Right cardiac atrium (tissue), 5 donors: Measurements from ENCODE around the gene ADAMTS2. TPM values are rescaled to one million over a fixed set of nuclear protein-coding genes. Genes with fewer than 3 reads are reported as not detected.

ENCODE experiments used
- ATAC-seq, 2 donors: fragments of 200-7000 bp; cut with Tn5 transposase; one replicate each; pipeline versions ENCODE4 v1.8.0 to v1.9.1; 2020; ENCODE audit warnings: moderate library complexity in 2 of 2, mild to moderate bottlenecking in 1 of 2
- DNase-seq, 3 donors: peaks; one replicate each; pipeline ENCODE4 v3.0.0-alpha.2; 2020
- H3K27ac ChIP-seq: one replicate; pipeline ENCODE4 v1.5.1; 2013; ENCODE audit warnings: mild to moderate bottlenecking, low read length, control low read depth, moderate library complexity
- H3K27me3 ChIP-seq: one replicate; pipeline ENCODE4 v1.6.1; 2013; ENCODE audit not compliant: control insufficient read depth, insufficient read depth
- H3K4me1 ChIP-seq: one replicate; pipeline ENCODE4 v1.6.1; 2013; ENCODE audit warnings: low read length; ENCODE audit not compliant: control insufficient read depth, insufficient read depth
- H3K4me3 ChIP-seq: one replicate; pipeline ENCODE4 v1.5.1; 2013; ENCODE audit warnings: low read length, control low read depth
- H3K9me3 ChIP-seq: one replicate; pipeline ENCODE4 v1.6.1; 2013; ENCODE audit warnings: low read length; ENCODE audit not compliant: control insufficient read depth
- WGBS: extraction: QIAGEN DNeasy Blood & Tissue Kit; methylation state at CpG from one replicate; pipeline ENCODE4 v1.1.7; 2013; 5-methylcytosine and 5-hydroxymethylcytosine counted together
- intact Hi-C, 4 donors: fragments of 100-400 bp; cut with DNase I; formaldehyde crosslinking; loops; one replicate each; pipeline versions ENCODE4 v1.11.0 to v1.14.0; 2022 to 2023
- polyA plus RNA-seq: library from polyadenylated mRNA; stranded (reverse); fragments of 200-250 nt; gene quantifications from one replicate; pipeline ENCODE4 v1.2.3, GENCODE V29; 2013
- total RNA-seq, 4 donors: library from RNA; stranded (reverse); fragmentation: NEBNext Ultra II Directional; extraction: Animal tissue kit (Norgen Biotek cat#: 25700); gene quantifications; one replicate each; pipeline ENCODE4 v1.2.1, GENCODE V29; 2021
- donor health status: healthy with polysubstance abuse.
- donor health status: DM: no; HTN: yes; CAD: no.
- donor health status: DM: no; HTN: no; CAD: no.
- donor health status: DM: no; HTN: yes; CAD: no; lungs with severe emphysema.
- donor health status: DM: yes; HTN: yes; CAD: no.

Gene ADAMTS2
- total and polyA plus RNA-seq, 5 donors: 7.0 to 23.2 (median 14.7) TPM

DNA sequence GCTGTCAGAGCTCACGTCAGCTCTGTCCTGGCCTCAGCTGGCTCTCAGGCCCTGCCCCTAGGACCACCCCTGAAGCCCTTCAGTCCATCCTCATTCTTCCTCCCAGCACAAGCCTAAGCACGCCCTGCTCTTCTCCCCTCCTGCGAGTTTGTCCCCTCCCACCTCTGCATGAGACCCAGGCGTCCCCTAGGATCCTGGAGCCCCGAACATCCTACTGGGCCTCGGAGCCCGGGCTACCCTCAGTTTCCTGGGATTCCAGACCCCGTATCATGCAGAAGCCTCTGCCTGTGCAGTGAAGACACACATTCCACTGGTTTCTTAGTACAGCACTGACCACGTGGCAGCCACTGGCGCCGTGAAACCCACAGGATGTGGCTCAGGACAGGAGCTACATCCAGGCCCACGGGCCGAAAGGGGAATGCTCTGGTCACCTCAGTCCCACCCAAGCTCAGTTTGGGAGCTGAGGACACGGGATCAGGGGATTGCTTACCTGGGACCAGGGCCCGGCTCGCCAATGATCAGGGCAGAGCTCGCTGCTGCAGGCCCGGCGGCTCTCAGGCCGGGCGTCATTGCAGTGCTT lies 220.9 kb downstream of the ADAMTS2 start:
- DNase-seq (no peak), ATAC-seq (no peak)
- Histone ChIP-seq H3K27me3 (no peaks in the 10 kb centered on the region), H3K9me3 (no peaks in the 10 kb centered on the region), H3K27ac (no peak overlapping the region), H3K4me1 (no peaks in the 10 kb centered on the region), H3K4me3 (no peak overlapping the region)
- intact Hi-C loops: no loop called here
- 92% methylated on average over 21 of the region's 21 CpGs for WGBS

DNA sequence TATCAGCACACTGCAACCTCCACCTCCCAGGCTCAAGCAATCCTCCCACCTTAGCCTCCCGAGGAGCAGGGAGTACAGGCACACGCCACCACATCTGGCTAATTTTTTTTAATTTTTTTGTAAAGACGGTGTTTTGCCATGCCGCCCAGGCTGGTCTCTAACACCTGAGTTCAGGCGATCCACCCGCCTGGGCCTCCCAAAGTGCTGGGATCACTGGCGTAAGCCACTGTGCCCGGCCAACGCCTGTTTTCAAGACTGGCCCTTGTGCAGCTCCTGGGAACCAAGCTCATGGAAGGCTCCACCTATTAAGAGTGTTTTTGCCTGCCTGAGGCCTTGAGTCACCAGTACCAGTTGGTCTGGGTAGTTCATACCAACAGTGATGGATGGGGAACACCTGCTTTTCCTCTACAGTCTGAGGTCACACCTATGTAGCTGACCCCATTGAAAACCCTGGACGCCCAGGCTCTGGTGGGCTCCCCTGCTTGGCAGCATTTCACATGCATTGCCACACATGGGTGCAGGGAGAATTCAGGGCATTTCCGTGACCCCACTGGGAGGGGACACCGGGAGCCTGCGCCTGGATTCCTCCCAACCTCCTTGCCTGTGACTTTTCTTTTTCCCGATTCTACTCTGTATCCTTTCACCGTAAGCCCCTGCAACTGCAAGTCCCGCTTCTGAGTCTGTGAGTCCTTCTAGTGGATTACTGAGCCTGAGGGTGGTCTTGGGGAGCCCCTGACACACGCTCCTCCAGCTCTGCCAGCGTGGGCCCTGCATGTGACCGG lies 221.6 kb downstream of the ADAMTS2 start:
- intact Hi-C loops: no loop called here
- no peak for DNase-seq

DNA sequence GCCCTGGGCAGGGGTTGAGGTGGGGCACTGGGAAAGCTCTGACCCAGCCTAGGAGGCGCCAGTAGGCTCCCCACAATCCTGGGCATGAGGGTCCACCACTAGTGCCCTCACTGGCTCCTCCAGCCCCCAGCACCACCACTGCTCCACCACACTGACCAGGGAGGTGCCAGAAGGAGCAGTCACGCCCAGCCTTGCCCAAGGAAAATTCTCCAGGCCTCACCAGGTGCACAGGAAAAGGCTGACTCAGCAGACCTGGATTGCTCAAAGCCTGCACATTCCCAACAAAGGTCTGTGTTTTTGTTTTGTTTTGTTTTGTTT lies 222.2 kb downstream of the ADAMTS2 start:
- Histone ChIP-seq H3K27ac (no peak overlapping the region), H3K4me3 (no peak overlapping the region), H3K9me3 (no peaks in the 10 kb centered on the region), H3K4me1 (no peaks in the 10 kb centered on the region), H3K27me3 (no peaks in the 10 kb centered on the region)
- intact Hi-C loops: no loop called here
- 87% methylated on average over 2 of the region's 2 CpGs for WGBS
- DNase-seq (no peak), ATAC-seq (no peak)

More for the DNA sequence above, 221.6 kb downstream of the ADAMTS2 start:
- Histone ChIP-seq H3K9me3 (no peaks in the 10 kb centered on the region), H3K4me1 (no peaks in the 10 kb centered on the region), H3K4me3 (no peak overlapping the region), H3K27ac (no peak overlapping the region), H3K27me3 (no peaks in the 10 kb centered on the region)
- 93% methylated on average over 19 of the region's 19 CpGs for WGBS
- ATAC-seq: no peak

DNA sequence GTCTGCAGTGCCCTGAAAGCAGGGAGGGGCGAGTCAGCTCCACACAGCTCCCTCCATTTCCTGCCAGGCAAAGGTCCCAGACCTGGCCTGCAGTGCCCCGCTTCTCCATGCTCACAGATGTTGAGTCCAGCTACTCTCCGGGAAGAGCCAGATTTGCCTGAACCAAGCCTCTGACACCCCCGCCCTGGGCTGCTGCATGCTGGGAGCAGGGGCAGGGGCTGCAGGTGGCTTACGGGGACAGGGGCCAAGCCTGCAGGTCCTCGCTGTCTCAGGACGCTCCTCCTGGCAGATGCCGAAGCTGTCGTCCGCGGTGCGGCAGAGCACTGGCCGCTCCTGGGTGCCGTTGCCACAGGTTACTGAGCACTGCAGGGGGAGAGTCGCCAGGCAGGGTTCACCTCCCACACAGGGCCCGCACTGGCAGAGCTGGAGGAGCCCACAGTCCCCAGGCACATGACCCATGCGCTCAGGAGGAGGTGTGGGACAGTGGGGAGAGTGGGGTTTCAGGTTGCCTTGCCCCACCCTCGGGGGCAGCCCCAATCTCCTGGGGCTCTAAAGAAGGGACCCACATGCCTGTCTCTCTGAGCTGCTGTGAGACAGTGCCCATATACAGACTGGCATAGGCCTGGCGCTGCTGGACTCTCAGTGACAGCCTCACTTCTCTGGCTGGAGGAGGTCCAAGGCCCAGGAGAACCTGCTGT lies 222.7 kb downstream of the ADAMTS2 start:
- intact Hi-C loops: no loop called here
- 92% methylated on average over 19 of the region's 19 CpGs for WGBS
- Histone ChIP-seq H3K4me3 (no peak overlapping the region), H3K27me3 (no peaks in the 10 kb centered on the region), H3K27ac (no peak overlapping the region), H3K4me1 (no peaks in the 10 kb centered on the region), H3K9me3 (no peaks in the 10 kb centered on the region)
- ATAC-seq (peak in 1 of 2 donors; percentile 9), DNase-seq (peak in 1 of 3 donors; percentile 38)

DNA sequence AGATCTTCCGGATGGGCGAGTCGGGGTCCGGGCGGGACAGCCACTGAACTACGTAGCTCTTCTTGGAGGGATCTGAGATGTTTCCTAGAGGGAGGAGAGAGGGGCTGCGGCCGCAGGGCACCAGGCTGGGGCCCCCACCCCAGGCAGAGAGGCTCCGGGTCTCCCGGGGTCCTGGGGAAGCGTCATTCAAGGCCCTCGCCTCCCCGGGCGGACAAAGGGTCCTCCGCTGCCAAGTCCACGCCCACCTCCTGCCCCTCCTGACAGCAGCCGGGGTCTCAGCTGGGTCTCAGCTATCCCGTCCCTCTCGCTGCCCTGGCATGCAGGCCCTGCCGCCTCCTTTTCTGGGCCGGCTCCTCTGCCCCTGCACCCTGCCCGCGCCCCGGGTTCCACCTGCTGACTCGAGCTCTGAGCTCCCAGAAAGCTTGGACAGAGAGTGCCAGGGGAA lies 223.6 kb downstream of the ADAMTS2 start:
- 93% methylated on average over 25 of the region's 25 CpGs for WGBS
- H3K9me3 ChIP-seq: no peaks in the 10 kb centered on the region
- H3K27ac ChIP-seq: no peak overlapping the region
- H3K4me1 ChIP-seq: no peaks in the 10 kb centered on the region
- intact Hi-C loops: no loop called here
- no peaks in the 10 kb centered on the region for H3K27me3 ChIP-seq
- ATAC-seq (no peak), DNase-seq (no peak)
- H3K4me3 ChIP-seq: no peak overlapping the region

DNA sequence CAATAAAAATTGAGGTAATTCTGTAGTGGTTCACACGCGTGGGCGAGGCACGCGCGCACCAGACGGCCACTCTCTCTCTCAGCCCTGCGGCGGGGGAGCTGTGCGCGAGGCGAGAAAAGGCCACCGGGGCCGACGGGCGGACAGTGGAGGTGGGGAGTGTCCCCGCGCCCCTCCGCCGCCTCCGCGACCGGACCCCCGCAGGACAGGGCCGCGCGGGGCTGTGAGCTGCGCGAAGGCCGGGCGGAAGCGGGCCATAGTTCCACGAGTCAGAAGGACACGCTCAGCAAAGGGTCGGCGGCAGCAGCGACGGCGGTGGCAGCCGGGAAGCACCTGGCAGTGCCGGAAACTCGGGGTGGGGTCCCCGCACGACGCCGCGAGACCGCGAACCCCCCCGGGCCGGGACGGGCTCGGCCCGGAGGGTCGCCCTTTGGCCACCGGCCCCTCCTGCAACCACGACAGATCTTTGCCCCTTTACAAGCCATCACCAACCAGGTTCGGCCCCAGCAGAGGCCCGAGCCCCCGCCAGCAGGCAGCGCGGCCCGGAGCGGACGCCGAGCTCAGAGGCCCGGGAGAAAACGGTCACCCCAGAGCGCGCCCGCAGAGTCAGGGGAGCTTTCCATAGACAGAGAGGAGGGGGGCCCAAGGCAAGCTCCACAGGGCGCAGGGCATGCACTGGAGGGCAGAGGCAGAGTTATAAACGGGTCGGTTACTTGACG lies 224.2 kb downstream of the ADAMTS2 start:
- H3K4me3 ChIP-seq: no peak overlapping the region
- no peaks in the 10 kb centered on the region for H3K9me3 ChIP-seq
- DNase-seq: peak in 1 of 3 donors; percentile 34
- H3K27me3 ChIP-seq: no peaks in the 10 kb centered on the region
- 81% methylated on average over 75 of the region's 75 CpGs for WGBS
- no peaks in the 10 kb centered on the region for H3K4me1 ChIP-seq
- no peak for ATAC-seq
- intact Hi-C loops: no loop called here
- H3K27ac ChIP-seq: no peak overlapping the region

DNA sequence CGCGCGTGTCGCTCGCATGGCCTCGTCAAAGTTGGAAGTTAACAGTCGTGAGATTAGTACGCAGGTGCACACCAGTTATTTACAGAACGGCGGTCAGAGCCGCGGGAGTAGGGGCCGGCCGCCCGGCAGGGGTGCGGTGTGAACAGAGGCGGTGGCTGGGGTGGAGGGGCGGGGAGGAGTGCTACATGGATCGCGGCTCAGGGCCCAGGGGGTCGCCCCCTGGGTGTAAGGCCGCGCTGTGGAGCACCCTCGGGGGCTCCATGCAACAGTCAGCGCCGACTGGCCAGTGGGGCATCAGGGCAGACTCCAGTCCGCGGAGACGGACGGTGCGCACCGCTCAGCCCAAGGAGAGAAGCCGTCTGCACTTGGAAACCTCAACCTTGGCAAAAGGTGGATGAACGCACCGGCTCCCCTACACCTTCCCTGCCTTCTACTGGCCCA lies 224.8 kb downstream of the ADAMTS2 start:
- Histone ChIP-seq H3K4me3 (no peak overlapping the region), H3K27ac (no peak overlapping the region), H3K9me3 (no peaks in the 10 kb centered on the region), H3K4me1 (no peaks in the 10 kb centered on the region), H3K27me3 (no peaks in the 10 kb centered on the region)
- DNase-seq (no peak), ATAC-seq (no peak)
- intact Hi-C loops: no loop called here
- WGBS: 93% methylated on average over 35 of the region's 35 CpGs

DNA sequence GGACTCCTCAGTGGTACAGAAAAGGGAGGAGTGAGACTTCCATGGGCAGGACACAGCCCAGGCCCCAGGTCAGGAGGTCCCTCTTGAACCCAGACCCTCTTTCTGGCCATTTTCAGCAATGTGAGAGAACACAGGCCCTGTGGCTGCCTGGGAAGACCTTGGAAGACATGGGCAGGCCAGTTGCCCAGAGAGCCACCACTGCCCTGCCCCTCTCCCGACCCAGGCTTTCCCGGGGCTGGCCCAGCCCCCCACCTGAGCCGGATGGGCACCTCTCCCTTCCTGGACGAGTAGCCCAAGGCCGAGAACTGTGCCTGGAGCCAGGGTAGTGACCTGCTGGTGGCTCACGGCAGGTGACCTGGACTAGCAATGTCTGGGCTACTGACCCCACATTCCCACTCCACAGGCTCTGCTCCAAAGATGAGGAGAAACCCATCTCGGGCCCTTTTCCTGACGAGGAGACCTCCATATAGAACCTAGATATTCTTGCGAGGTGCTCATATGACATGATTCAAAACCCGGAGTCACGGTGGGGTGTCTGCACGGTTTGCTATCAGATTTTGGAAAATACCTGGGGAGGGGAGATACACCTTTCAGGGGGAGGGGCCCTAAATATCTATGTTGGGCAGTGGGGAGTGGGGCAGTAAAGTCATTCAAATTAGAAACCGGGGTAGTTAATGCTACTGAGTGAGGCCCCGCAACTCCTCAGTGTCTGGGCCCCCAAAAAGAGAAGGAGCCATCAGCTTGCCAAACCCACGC lies 225.7 kb downstream of the ADAMTS2 start:
- no peak for DNase-seq
- no peak for ATAC-seq
- no peak overlapping the region for H3K4me3 ChIP-seq
- no peaks in the 10 kb centered on the region for H3K4me1 ChIP-seq
- no peak overlapping the region for H3K27ac ChIP-seq
- H3K9me3 ChIP-seq: peaks cover 4% of the 10 kb centered on the region
- intact Hi-C loops: no loop called here
- no peaks in the 10 kb centered on the region for H3K27me3 ChIP-seq
- WGBS: 91% methylated on average over 15 of the region's 15 CpGs

DNA sequence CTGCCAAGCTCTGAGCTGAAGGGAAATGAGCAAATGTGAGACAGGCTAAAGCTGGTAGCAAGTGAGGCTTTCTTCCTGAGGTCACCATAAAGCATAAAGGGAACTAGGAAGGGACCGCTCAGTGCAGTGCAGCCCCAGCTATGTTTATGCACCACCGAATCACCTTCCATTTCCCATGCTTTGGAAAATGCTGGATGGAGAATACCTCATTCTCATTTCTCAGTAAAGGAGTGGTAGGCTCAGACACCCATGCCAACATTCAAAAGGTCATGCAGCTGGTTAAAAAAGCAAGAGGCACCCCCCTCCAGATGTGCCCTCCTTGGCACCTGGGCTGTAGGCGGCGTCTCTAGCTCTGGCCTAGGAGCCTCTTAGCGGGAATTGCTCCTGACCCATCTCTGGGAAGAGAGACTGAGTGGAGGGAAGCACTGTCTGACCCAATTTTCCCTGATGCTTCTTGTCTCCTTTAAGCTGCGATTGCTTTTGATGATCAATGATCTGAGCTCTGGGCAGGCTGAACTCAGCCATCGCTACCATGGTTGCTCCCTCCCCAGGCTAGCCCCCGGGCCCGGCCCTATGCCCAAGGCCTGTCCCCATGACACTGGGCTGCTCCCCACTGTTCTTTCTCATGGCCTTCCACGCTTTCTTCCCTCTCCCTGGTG lies 226.4 kb downstream of the ADAMTS2 start:
- intact Hi-C loops: no loop called here
- H3K27ac ChIP-seq: no peak overlapping the region
- WGBS: 93% methylated on average over 10 of the region's 10 CpGs
- no peaks in the 10 kb centered on the region for H3K27me3 ChIP-seq
- DNase-seq: no peak
- H3K4me1 ChIP-seq: no peaks in the 10 kb centered on the region
- H3K4me3 ChIP-seq: no peak overlapping the region
- peaks cover 4% of the 10 kb centered on the region for H3K9me3 ChIP-seq
- no peak for ATAC-seq

DNA sequence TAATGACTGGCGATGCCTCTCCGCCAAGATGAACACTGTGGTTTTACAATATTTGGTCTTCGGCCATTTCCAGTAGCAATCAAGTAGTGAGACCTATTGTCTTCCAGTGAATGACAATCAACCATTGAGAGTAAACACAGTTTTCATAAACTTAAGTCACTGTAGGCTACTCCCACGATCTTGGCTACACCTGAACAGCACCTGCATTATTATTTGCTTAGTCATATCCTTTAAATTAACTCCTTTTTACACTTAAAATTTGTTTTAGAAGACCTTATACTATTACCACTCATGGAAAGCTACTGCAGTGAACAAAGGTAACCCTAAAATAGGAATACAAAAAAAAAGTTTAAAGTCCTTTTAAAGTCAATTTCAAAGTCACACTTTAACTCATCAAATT lies 226.9 kb downstream of the ADAMTS2 start:
- intact Hi-C loops: no loop called here
- WGBS: 86% methylated on average over 4 of the region's 4 CpGs
- H3K27me3 ChIP-seq: no peaks in the 10 kb centered on the region
- no peak for DNase-seq
- H3K27ac ChIP-seq: no peak overlapping the region
- no peak for ATAC-seq
- no peaks in the 10 kb centered on the region for H3K4me1 ChIP-seq
- H3K9me3 ChIP-seq: peaks cover 4% of the 10 kb centered on the region
- H3K4me3 ChIP-seq: no peak overlapping the region
